ENCODE measurements around the gene TMEM196.
"Not testable (repeated sequence)": the region's sequence is repeated elsewhere in the genome, so short reads cannot be mapped to it uniquely, and the experiment has no call there.

Gene TMEM196

GRCh38 chr7:19689130-19689529 is 84.3 kb downstream of the TMEM196 start:
- H3K27ac ChIP-seq (ENCODE audit: low read depth in 2 of 2, low read length in 2 of 2); H3K9ac ChIP-seq (ENCODE audit: low read depth in 1 of 2, low read length in 2 of 2); H3K4me1 ChIP-seq (ENCODE audit: control insufficient read depth in 2 of 2, insufficient read depth in 2 of 2, low read length in 2 of 2); H3K9me3 ChIP-seq (ENCODE audit: control insufficient read depth in 2 of 2, low read length in 2 of 2); H3K27me3 ChIP-seq (ENCODE audit: control insufficient read depth in 2 of 2, insufficient read depth in 2 of 2, low read length in 2 of 2); H3K4me3 ChIP-seq (ENCODE audit: low read length in 2 of 2); H3K36me3 ChIP-seq (ENCODE audit: control insufficient read depth in 2 of 2, insufficient read depth in 2 of 2, low read length in 2 of 2): not testable (repeated sequence)

- Histone ChIP-seq H3K36me3 (ENCODE audit: control insufficient read depth in 2 of 2, insufficient read depth in 2 of 2, low read length in 2 of 2) (no peaks in the 10 kb centered on the region), H3K27ac (ENCODE audit: low read depth in 2 of 2, low read length in 2 of 2) (no peak overlapping the region), H3K4me1 (ENCODE audit: control insufficient read depth in 2 of 2, insufficient read depth in 2 of 2, low read length in 2 of 2) (no peaks in the 10 kb centered on the region), H3K27me3 (ENCODE audit: control insufficient read depth in 2 of 2, insufficient read depth in 2 of 2, low read length in 2 of 2) (no peaks in the 10 kb centered on the region), H3K9me3 (ENCODE audit: control insufficient read depth in 2 of 2, low read length in 2 of 2) (no peaks in the 10 kb centered on the region), H3K9ac (ENCODE audit: low read depth in 1 of 2, low read length in 2 of 2) (no peak overlapping the region), H3K4me3 (ENCODE audit: low read length in 2 of 2) (no peak overlapping the region)
These were observed 91.8 kb downstream of the TMEM196 start for GRCh38 chr7:19681596-19681995.

DNA sequence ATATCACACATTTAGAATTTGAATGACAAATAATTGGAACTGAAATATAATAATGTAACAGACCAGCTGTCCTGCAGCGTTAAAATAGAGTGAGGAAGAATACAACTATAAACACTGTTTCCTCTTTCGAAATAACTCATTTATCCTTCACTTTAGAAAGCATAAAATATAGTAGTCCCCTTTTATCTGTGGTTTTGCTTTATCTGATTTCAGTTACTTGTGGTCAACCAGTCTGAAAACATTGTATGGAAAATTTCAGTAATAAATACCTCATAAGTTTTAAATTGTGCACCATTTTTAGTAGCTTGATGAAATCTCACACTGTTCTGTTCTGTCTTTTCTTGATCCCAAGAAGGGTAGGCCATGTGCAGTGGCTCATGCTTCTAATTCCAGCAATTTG is 96.2 kb downstream of the TMEM196 start:
- Histone ChIP-seq H3K4me1 (ENCODE audit: control insufficient read depth in 2 of 2, insufficient read depth in 2 of 2, low read length in 2 of 2) (no peaks in the 10 kb centered on the region), H3K9ac (ENCODE audit: low read depth in 1 of 2, low read length in 2 of 2) (no peak overlapping the region), H3K9me3 (ENCODE audit: control insufficient read depth in 2 of 2, low read length in 2 of 2) (no peaks in the 10 kb centered on the region), H3K4me3 (ENCODE audit: low read length in 2 of 2) (no peak overlapping the region), H3K27me3 (ENCODE audit: control insufficient read depth in 2 of 2, insufficient read depth in 2 of 2, low read length in 2 of 2) (no peaks in the 10 kb centered on the region), H3K36me3 (ENCODE audit: control insufficient read depth in 2 of 2, insufficient read depth in 2 of 2, low read length in 2 of 2) (no peaks in the 10 kb centered on the region), H3K27ac (ENCODE audit: low read depth in 2 of 2, low read length in 2 of 2) (no peak overlapping the region)

DNA sequence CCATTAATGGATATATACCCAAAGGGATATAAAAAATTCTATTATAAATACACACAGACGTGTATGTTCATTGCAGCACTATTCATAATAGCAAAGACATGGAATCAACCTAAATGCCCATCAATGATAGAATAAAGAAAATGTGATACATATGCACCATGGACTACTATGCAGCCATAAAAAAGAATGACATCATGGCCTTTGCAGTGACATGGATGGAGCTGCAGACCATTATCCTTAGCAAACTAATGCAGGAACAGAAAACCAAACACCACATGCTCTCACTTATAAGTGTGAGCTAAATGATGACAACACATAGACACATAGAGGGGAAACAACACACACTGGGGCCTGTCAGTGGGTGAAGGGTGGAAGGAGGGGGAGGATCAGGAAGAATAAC is 97.6 kb downstream of the TMEM196 start:
- no peaks in the 10 kb centered on the region for H3K36me3 ChIP-seq (ENCODE audit: control insufficient read depth in 2 of 2, insufficient read depth in 2 of 2, low read length in 2 of 2)
- H3K27me3 ChIP-seq (ENCODE audit: control insufficient read depth in 2 of 2, insufficient read depth in 2 of 2, low read length in 2 of 2) = no peaks in the 10 kb centered on the region
- no peak overlapping the region for H3K4me3 ChIP-seq (ENCODE audit: low read length in 2 of 2)
- no peaks in the 10 kb centered on the region for H3K9me3 ChIP-seq (ENCODE audit: control insufficient read depth in 2 of 2, low read length in 2 of 2)
- H3K4me1 ChIP-seq (ENCODE audit: control insufficient read depth in 2 of 2, insufficient read depth in 2 of 2, low read length in 2 of 2) = no peaks in the 10 kb centered on the region
- no peak overlapping the region for H3K27ac ChIP-seq (ENCODE audit: low read depth in 2 of 2, low read length in 2 of 2)
- H3K9ac ChIP-seq (ENCODE audit: low read depth in 1 of 2, low read length in 2 of 2) = no peak overlapping the region

DNA sequence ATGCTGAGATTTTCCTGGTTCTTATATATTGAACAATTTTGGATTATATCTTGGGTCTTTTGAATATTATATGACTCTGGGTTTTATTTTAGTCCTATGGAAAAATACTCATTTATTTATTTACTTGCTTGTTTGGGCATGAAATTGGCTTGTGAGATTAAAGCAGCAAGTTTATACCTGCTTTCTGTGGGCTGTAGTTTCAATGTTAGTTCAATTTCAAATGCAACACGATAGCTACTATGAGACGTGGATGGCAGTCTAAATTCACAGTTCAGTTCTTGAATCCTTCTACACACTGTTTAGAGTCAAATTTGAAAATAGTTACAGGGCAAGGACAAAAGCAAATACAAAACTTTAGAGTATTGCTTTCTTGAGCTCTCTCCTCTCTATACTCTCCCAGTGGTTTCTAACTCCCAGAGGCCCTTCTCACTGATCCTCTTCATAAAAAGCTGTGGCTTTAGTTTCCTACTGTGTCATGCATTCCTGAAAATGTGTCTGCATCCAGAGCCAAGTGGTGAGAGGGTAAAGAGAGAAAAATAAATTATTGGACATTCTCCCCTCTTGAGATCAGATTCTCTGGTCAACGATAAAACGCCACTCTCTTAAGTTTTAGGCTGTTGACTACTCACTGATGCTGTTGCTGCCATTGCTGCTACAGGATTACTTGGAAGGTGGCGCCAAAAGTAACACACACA is 99.0 kb downstream of the TMEM196 start:
- Histone ChIP-seq H3K9ac (ENCODE audit: low read depth in 1 of 2, low read length in 2 of 2) (no peak overlapping the region), H3K27ac (ENCODE audit: low read depth in 2 of 2, low read length in 2 of 2) (no peak overlapping the region), H3K4me1 (ENCODE audit: control insufficient read depth in 2 of 2, insufficient read depth in 2 of 2, low read length in 2 of 2) (no peaks in the 10 kb centered on the region), H3K4me3 (ENCODE audit: low read length in 2 of 2) (no peak overlapping the region), H3K9me3 (ENCODE audit: control insufficient read depth in 2 of 2, low read length in 2 of 2) (no peaks in the 10 kb centered on the region), H3K27me3 (ENCODE audit: control insufficient read depth in 2 of 2, insufficient read depth in 2 of 2, low read length in 2 of 2) (no peaks in the 10 kb centered on the region), H3K36me3 (ENCODE audit: control insufficient read depth in 2 of 2, insufficient read depth in 2 of 2, low read length in 2 of 2) (no peaks in the 10 kb centered on the region)

GRCh38 chr7:19670806-19671205 is 102.6 kb downstream of the TMEM196 start:
- no peaks in the 10 kb centered on the region for H3K36me3 ChIP-seq (ENCODE audit: control insufficient read depth in 2 of 2, insufficient read depth in 2 of 2, low read length in 2 of 2)
- no peaks in the 10 kb centered on the region for H3K4me1 ChIP-seq (ENCODE audit: control insufficient read depth in 2 of 2, insufficient read depth in 2 of 2, low read length in 2 of 2)
- no peaks in the 10 kb centered on the region for H3K9me3 ChIP-seq (ENCODE audit: control insufficient read depth in 2 of 2, low read length in 2 of 2)
- no peak overlapping the region for H3K9ac ChIP-seq (ENCODE audit: low read depth in 1 of 2, low read length in 2 of 2)
- no peak overlapping the region for H3K27ac ChIP-seq (ENCODE audit: low read depth in 2 of 2, low read length in 2 of 2)
- H3K27me3 ChIP-seq (ENCODE audit: control insufficient read depth in 2 of 2, insufficient read depth in 2 of 2, low read length in 2 of 2) = no peaks in the 10 kb centered on the region
- H3K4me3 ChIP-seq (ENCODE audit: low read length in 2 of 2) = no peak overlapping the region

Measured in mucosa of rectum (tissue), 2 donors.